Measurements from ENCODE around the gene ICAM1. TPM values are rescaled to one million over a fixed set of nuclear protein-coding genes. Genes with fewer than 3 reads are reported as not detected.

The ICAM1 gene
- polyA plus RNA-seq, 1 donor from 2014 or later, result not detected

DNA sequence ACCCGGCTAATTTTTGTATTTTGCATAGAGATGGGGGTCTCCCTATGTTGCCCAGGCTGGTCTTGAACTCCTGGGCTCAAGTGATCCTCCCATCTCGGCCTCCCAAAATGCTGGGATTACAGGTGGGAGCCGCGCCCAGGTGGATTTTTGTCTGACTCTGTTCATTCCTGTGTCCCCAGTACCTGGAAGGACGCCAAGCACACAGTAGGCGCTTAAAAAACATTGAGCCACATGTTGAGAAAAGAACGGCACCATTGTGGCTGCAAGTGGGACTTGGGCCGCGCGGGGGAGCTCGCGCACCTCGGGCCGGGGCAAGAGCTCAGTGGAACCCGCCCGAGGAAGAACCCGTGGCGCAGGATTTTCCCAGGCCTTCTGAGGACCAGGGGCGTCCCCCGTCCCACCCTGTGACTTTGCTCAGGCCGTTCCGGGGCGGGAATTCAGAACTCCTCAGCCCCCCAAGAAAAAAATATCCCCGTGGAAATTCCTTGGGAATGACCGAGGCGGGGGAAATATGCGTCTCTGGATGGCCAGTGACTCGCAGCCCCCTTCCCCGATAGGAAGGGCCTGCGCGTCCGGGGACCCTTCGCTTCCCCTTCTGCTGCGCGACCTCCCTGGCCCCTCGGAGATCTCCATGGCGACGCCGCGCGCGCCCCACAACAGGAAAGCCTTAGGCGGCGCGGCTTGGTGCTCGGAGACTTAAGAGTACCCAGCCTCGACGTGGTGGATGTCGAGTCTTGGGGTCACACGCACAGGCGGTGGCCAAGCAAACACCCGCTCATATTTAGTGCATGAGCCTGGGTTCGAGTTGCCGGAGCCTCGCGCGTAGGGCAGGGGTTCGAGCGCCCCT lies 1.4 kb upstream of the ICAM1 start:
- Histone ChIP-seq H3K36me3 (ENCODE audit: insufficient read depth, low read length) (no peaks in the 10 kb centered on the region), H3K9ac (ENCODE audit: low read length) (no peak overlapping the region), H3F3A (ENCODE audit: insufficient read depth, low read length, poor library complexity, severe bottlenecking) (no peaks in the 10 kb centered on the region), H2AFZ (ENCODE audit: low read depth, low read length) (no peak overlapping the region), H4K20me1 (ENCODE audit: insufficient read depth) (no peaks in the 10 kb centered on the region), H3K4me3 (ENCODE audit: low read length) (peak overlapping the region; percentile 47), H3K9me3 (ENCODE audit: low read length) (no peaks in the 10 kb centered on the region), H3K27ac (ENCODE audit: low read length) (no peak overlapping the region), H3K9me2 (ENCODE audit: insufficient read depth, low read length) (no peaks in the 10 kb centered on the region), H3K27me3 (ENCODE audit: insufficient read depth, low read depth, low read length) (peaks cover 43% of the 10 kb centered on the region), H3K79me2 (replicated peaks; ENCODE audit: insufficient read depth, low read length) (no peaks in the 10 kb centered on the region), H3K4me2 (ENCODE audit: low read length) (no peak overlapping the region)
- TF ChIP-seq MXI1 (conservative IDR thresholded peaks at IDR 0.05; ENCODE audit: poor library complexity, severe bottlenecking) (peak; percentile 32), POLR2AphosphoS5 (IDR thresholded peaks at IDR 0.05) (no peak), EP300 (conservative IDR thresholded peaks at IDR 0.05; ENCODE audit: poor library complexity, severe bottlenecking) (no peak), RAD21 (conservative IDR thresholded peaks at IDR 0.05) (peak; percentile 92), TAF1 (IDR thresholded peaks at IDR 0.05; ENCODE audit: low read depth) (no peak), SMC3 (conservative IDR thresholded peaks at IDR 0.05; ENCODE audit: poor library complexity) (peak; percentile 89)
- TF ChIP-seq, protein P1, sequence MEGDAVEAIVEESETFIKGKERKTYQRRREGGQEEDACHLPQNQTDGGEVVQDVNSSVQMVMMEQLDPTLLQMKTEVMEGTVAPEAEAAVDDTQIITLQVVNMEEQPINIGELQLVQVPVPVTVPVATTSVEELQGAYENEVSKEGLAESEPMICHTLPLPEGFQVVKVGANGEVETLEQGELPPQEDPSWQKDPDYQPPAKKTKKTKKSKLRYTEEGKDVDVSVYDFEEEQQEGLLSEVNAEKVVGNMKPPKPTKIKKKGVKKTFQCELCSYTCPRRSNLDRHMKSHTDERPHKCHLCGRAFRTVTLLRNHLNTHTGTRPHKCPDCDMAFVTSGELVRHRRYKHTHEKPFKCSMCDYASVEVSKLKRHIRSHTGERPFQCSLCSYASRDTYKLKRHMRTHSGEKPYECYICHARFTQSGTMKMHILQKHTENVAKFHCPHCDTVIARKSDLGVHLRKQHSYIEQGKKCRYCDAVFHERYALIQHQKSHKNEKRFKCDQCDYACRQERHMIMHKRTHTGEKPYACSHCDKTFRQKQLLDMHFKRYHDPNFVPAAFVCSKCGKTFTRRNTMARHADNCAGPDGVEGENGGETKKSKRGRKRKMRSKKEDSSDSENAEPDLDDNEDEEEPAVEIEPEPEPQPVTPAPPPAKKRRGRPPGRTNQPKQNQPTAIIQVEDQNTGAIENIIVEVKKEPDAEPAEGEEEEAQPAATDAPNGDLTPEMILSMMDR (IDR thresholded peaks at IDR 0.05; ENCODE audit: poor library complexity, severe bottlenecking), result peak; percentile 91
- TF ChIP-seq, protein P2, sequence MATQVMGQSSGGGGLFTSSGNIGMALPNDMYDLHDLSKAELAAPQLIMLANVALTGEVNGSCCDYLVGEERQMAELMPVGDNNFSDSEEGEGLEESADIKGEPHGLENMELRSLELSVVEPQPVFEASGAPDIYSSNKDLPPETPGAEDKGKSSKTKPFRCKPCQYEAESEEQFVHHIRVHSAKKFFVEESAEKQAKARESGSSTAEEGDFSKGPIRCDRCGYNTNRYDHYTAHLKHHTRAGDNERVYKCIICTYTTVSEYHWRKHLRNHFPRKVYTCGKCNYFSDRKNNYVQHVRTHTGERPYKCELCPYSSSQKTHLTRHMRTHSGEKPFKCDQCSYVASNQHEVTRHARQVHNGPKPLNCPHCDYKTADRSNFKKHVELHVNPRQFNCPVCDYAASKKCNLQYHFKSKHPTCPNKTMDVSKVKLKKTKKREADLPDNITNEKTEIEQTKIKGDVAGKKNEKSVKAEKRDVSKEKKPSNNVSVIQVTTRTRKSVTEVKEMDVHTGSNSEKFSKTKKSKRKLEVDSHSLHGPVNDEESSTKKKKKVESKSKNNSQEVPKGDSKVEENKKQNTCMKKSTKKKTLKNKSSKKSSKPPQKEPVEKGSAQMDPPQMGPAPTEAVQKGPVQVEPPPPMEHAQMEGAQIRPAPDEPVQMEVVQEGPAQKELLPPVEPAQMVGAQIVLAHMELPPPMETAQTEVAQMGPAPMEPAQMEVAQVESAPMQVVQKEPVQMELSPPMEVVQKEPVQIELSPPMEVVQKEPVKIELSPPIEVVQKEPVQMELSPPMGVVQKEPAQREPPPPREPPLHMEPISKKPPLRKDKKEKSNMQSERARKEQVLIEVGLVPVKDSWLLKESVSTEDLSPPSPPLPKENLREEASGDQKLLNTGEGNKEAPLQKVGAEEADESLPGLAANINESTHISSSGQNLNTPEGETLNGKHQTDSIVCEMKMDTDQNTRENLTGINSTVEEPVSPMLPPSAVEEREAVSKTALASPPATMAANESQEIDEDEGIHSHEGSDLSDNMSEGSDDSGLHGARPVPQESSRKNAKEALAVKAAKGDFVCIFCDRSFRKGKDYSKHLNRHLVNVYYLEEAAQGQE (IDR thresholded peaks at IDR 0.05; ENCODE audit: borderline replicate concordance), result no peak

DNA sequence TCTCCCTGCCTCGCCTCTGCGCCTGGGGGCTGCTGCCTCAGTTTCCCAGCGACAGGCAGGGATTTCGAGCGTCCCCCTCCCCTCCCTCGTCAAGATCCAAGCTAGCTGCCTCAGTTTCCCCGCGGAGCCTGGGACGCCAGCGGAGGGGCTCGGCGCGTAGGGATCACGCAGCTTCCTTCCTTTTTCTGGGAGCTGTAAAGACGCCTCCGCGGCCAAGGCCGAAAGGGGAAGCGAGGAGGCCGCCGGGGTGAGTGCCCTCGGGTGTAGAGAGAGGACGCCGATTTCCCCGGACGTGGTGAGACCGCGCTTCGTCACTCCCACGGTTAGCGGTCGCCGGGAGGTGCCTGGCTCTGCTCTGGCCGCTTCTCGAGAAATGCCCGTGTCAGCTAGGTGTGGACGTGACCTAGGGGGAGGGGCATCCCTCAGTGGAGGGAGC lies 722 bp upstream of the ICAM1 start:
- H2AFZ ChIP-seq (ENCODE audit: low read depth, low read length), result no peak overlapping the region
- H3K9ac ChIP-seq (ENCODE audit: low read length), result no peak overlapping the region
- peaks cover 43% of the 10 kb centered on the region for H3K27me3 ChIP-seq (ENCODE audit: insufficient read depth, low read depth, low read length)
- H4K20me1 ChIP-seq (ENCODE audit: insufficient read depth), result no peaks in the 10 kb centered on the region
- no peaks in the 10 kb centered on the region for H3F3A ChIP-seq (ENCODE audit: insufficient read depth, low read length, poor library complexity, severe bottlenecking)
- H3K4me2 ChIP-seq (ENCODE audit: low read length), result no peak overlapping the region
- no peaks in the 10 kb centered on the region for H3K9me2 ChIP-seq (ENCODE audit: insufficient read depth, low read length)
- peak overlapping the region; percentile 47 for H3K4me3 ChIP-seq (ENCODE audit: low read length)
- TF ChIP-seq EP300 (conservative IDR thresholded peaks at IDR 0.05; ENCODE audit: poor library complexity, severe bottlenecking) (no peak), RAD21 (conservative IDR thresholded peaks at IDR 0.05) (no peak), MXI1 (conservative IDR thresholded peaks at IDR 0.05; ENCODE audit: poor library complexity, severe bottlenecking) (no peak), POLR2AphosphoS5 (IDR thresholded peaks at IDR 0.05) (no peak), TAF1 (IDR thresholded peaks at IDR 0.05; ENCODE audit: low read depth) (no peak), SMC3 (conservative IDR thresholded peaks at IDR 0.05; ENCODE audit: poor library complexity) (no peak), EZH2 (IDR thresholded peaks at IDR 0.05; ENCODE audit: borderline replicate concordance, insufficient read depth, low read length, poor library complexity, severe bottlenecking) (no peak)
- TF ChIP-seq, protein P1 (IDR thresholded peaks at IDR 0.05; ENCODE audit: poor library complexity, severe bottlenecking), result no peak
- TF ChIP-seq, protein P2 (IDR thresholded peaks at IDR 0.05; ENCODE audit: borderline replicate concordance), result no peak
- H3K27ac ChIP-seq (ENCODE audit: low read length), result no peak overlapping the region
- H3K36me3 ChIP-seq (ENCODE audit: insufficient read depth, low read length), result no peaks in the 10 kb centered on the region
- no peaks in the 10 kb centered on the region for H3K9me3 ChIP-seq (ENCODE audit: low read length)
- H3K79me2 ChIP-seq (replicated peaks; ENCODE audit: insufficient read depth, low read length), result no peaks in the 10 kb centered on the region
